Body of pancreas (tissue), 4 donors: ENCODE measurements around the gene KCNH8.

Source experiments
- POLR2A ChIP-seq, 3 donors: fragments of 450-650 bp; IDR thresholded peaks; one replicate each; pipeline ENCODE4 v1.6.1; 2016; ENCODE audit warnings: antibody characterized with exemption in 3 of 3, mild to moderate bottlenecking in 2 of 3
- TF ChIP-seq, protein P1 (sequence below), 7 experiments: fragments of 450-650 bp in 4 of 7; fragments of 200-600 bp in 3 of 7; sonication (generic) in 3 of 7; IDR thresholded peaks; one replicate each; pipeline ENCODE4 v1.5.1; 2016 to 2019; ENCODE audit warnings: antibody characterized with exemption in 7 of 7

DNA sequence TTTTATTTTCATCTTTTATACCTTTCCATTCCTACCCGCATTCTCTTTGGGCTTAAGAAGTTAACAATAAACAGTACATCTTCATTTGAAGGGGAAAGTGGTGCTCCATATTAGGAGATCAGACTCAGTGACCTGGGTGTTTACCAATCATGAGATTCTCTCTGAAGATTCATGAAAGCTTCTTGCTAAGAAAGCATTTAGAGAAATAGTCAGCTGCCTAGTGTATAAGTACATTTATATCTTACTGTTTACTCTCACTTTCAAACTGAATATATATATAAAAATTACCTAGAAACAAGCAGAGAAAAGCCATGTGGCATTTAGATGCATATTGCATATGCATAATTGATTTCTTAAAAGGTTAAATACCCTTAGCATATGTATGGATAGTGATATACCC is 100.5 kb downstream of the KCNH8 start:
- TF ChIP-seq, protein P1, sequence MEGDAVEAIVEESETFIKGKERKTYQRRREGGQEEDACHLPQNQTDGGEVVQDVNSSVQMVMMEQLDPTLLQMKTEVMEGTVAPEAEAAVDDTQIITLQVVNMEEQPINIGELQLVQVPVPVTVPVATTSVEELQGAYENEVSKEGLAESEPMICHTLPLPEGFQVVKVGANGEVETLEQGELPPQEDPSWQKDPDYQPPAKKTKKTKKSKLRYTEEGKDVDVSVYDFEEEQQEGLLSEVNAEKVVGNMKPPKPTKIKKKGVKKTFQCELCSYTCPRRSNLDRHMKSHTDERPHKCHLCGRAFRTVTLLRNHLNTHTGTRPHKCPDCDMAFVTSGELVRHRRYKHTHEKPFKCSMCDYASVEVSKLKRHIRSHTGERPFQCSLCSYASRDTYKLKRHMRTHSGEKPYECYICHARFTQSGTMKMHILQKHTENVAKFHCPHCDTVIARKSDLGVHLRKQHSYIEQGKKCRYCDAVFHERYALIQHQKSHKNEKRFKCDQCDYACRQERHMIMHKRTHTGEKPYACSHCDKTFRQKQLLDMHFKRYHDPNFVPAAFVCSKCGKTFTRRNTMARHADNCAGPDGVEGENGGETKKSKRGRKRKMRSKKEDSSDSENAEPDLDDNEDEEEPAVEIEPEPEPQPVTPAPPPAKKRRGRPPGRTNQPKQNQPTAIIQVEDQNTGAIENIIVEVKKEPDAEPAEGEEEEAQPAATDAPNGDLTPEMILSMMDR (IDR thresholded peaks at IDR 0.05), result no peak
- no peak for TF ChIP-seq POLR2A (IDR thresholded peaks at IDR 0.05)
